ENCODE results near the gene TXN. TPM values are rescaled to one million over a fixed set of nuclear protein-coding genes. Genes with fewer than 3 reads are reported as not detected.
"Not testable (repeated sequence)": the region's sequence is repeated elsewhere in the genome, so short reads cannot be mapped to it uniquely, and the experiment has no call there.

Gene TXN
- total RNA-seq, 5 donors from 2014 or later (not counting 1 experiment from before 2014, with no cell fraction given): 38.3 to 63.4 (median 47.9) TPM

DNA sequence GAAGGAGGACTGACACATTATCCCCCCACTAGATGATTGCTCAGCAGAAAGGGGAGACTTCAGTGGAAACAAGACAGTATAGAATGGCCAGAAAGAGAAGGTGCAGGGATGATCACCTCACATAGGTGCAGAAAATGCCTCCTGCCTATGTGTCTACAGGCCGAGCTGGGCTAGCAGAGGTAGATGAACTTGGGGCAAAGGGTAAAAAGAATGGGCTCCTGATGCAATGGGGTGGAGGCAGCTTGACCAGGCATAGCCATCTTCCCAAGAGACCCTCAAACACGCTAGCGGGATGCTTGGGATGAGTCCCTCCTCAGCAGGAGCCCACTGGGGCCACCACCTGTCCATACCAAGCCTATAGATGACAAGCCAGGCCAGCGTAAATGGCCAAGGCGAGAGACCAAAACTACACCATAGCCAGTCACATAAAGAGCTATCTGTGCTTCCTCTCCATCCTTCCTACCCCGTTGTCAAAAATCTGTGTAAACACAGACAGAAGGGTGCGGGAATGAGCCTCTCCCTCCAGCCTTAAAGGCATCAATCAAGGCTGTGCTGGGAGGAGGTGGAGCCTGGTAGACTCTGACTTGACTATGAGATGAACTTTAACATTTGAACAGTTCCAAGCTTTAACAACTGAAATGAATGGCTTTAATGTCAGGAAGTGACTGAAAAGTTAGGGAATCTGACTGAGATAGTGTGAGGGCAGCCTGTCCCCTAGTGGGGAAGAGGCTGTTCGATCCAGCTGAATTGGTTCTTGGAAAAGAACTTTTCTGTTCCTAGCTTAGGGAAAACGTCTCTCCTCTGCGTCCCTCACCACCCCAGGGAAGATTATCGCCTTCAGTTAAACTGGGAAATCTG is 58.7 kb downstream of the TXN start:
- Histone ChIP-seq H3K36me3 (ENCODE audit: control insufficient read depth in 2 of 2, extremely low read depth in 1 of 2, insufficient read depth in 1 of 2, low read length in 1 of 2) (no peaks in the 10 kb centered on the region), H3K9me3 (no peaks in the 10 kb centered on the region), H3K27ac (ENCODE audit: low read length) (no peak overlapping the region), H3K27me3 (replicated peaks in 1 of 2; ENCODE audit: control insufficient read depth in 2 of 2, extremely low read depth in 1 of 2, insufficient read depth in 2 of 2, low read length in 1 of 2) (peaks cover 0 to 9% of the 10 kb centered on the region in 2 experiments), H3K4me3 (ENCODE audit: control insufficient read depth in 1 of 2, extremely low read depth in 1 of 2, low read length in 1 of 2) (no peak overlapping the region), H3K4me1 (ENCODE audit: control insufficient read depth in 1 of 2, extremely low read depth in 1 of 2, insufficient read depth in 2 of 2, low read length in 2 of 2) (no peaks in the 10 kb centered on the region)
- no peaks in the 10 kb centered on the region for H3K36me3 Mint-ChIP-seq
- no peak for ATAC-seq (replicated peaks in 1 of 4)
- no peak for DNase-seq
- 94% methylated on average over 6 of the region's 11 CpGs for WGBS (ENCODE audit: insufficient coverage)
- no peak overlapping the region for H3K4me3 Mint-ChIP-seq
- no peaks in the 10 kb centered on the region for H3K4me1 Mint-ChIP-seq
- H3K9me3 Mint-ChIP-seq: no peaks in the 10 kb centered on the region
- H3K27me3 Mint-ChIP-seq: peaks cover 0 to 6% of the 10 kb centered on the region in 2 donors
- no peak overlapping the region for H3K27ac Mint-ChIP-seq
- CTCF ChIA-PET: interaction anchor here (0.6 kb wide), 2 partner anchors 8 to 127 kb away, joined by 3 read pairs; no protein-coding TSS in a partner anchor
- POLR2A ChIA-PET: no interaction called here

DNA sequence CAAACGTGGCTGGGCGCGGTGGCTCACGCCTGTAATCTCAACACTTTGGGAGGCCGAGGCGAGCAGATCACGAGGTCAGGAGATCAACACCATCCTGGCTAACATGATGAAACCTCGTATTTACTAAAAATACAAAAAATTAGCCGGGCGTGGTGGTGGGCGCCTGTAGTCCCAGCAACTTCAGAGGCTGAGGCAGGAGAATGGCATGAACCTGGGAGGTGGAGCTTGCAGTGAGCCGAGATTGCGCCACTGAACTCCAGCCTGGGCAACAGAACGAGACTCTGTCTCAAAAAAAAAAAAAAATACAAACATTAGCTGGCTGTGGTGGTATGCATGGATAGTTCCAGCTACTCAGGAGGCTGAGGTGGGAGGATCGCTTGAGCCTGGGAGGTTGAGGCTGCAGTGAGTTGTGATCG is 60.2 kb downstream of the TXN start:
- H3K4me3 Mint-ChIP-seq; H3K27me3 Mint-ChIP-seq; H3K4me3 ChIP-seq (ENCODE audit: control insufficient read depth in 1 of 2, extremely low read depth in 1 of 2, low read length in 1 of 2); H3K4me1 Mint-ChIP-seq; H3K27ac ChIP-seq (ENCODE audit: low read length); H3K36me3 Mint-ChIP-seq; H3K9me3 ChIP-seq; H3K36me3 ChIP-seq (ENCODE audit: control insufficient read depth in 2 of 2, extremely low read depth in 1 of 2, insufficient read depth in 1 of 2, low read length in 1 of 2); POLR2A ChIA-PET; DNase-seq; H3K27me3 ChIP-seq (replicated peaks in 1 of 2; ENCODE audit: control insufficient read depth in 2 of 2, extremely low read depth in 1 of 2, insufficient read depth in 2 of 2, low read length in 1 of 2); H3K9me3 Mint-ChIP-seq; ATAC-seq (replicated peaks in 1 of 4); H3K4me1 ChIP-seq (ENCODE audit: control insufficient read depth in 1 of 2, extremely low read depth in 1 of 2, insufficient read depth in 2 of 2, low read length in 2 of 2); H3K27ac Mint-ChIP-seq: not testable (repeated sequence)
- CTCF ChIA-PET: interaction anchor here in 1 of 2 donors (0.7 kb wide), 1 partner anchor 16 kb away, joined by 3 read pairs; no protein-coding TSS in a partner anchor
- WGBS (ENCODE audit: insufficient coverage): no CpG with 5 or more reads among the region's 16 CpGs

Other genes with a start within 250 kb of the TXN start
- gene C9orf152, start 48.3 kb downstream of the TXN start, total RNA-seq: under 1 TPM in 3 of 5 donors, not detected in 2; 0.09 to 0.10 (median 0.09) TPM
- not detected for gene TXNDC8, start 81.4 kb upstream of the TXN start, total RNA-seq

Measured in T-cell (primary cell).